CD4-positive, CD25-positive, alpha-beta regulatory T cell (primary cell): ENCODE data around the gene RRBP1. TPM values are rescaled to one million over a fixed set of nuclear protein-coding genes. Genes with fewer than 3 reads are reported as not detected.

Experiments
- ATAC-seq, 2 donors: fragments of 150-1000 bp; cut with Tn5 transposase; one replicate each; pipeline ENCODE4 v1.10.0; 2021; ENCODE audit warnings: low read depth in 2 of 2, moderate number of reproducible peaks in 2 of 2, moderate library complexity in 1 of 2
- DNase-seq, 3 donors: peaks; one replicate each; pipeline versions ENCODE4 v3.0.0 to v3.0.0-alpha.2; 2012 to 2022; ENCODE audit warnings: mixed read lengths in 1 of 3
- H3K27ac ChIP-seq: one replicate; pipeline ENCODE4 v1.7.0; 2013; ENCODE audit warnings: mild to moderate bottlenecking, low read length; ENCODE audit not compliant: insufficient read depth, poor library complexity, severe bottlenecking
- H3K27me3 ChIP-seq: one replicate; pipeline ENCODE4 v1.7.0; 2013; ENCODE audit warnings: low read length; ENCODE audit not compliant: control insufficient read depth, insufficient read depth
- H3K36me3 ChIP-seq: one replicate; pipeline ENCODE4 v1.7.0; 2013; ENCODE audit warnings: mild to moderate bottlenecking, low read length, moderate library complexity; ENCODE audit not compliant: control insufficient read depth, insufficient read depth
- H3K4me1 ChIP-seq: 2 replicates; pipeline ENCODE4 v1.7.0; 2013; ENCODE audit warnings: mild to moderate bottlenecking, low read length; ENCODE audit not compliant: insufficient read depth, control insufficient read depth, poor library complexity, severe bottlenecking
- H3K4me3 ChIP-seq: one replicate; pipeline ENCODE4 v1.7.0; 2013; ENCODE audit warnings: low read depth, mild to moderate bottlenecking, low read length, moderate library complexity
- H3K9me3 ChIP-seq, 2 experiments: 1 replicate in 1 of 2; 2 replicates in 1 of 2; pipeline ENCODE4 v1.7.0; 2013; ENCODE audit warnings: low read length in 2 of 2, mild to moderate bottlenecking in 1 of 2, moderate library complexity in 1 of 2; ENCODE audit not compliant: control insufficient read depth in 2 of 2
- H3K27ac Mint-ChIP-seq, 3 donors: one replicate each; pipeline ENCODE4 v1.8.0; 2020 to 2022; ENCODE audit warnings: mild to moderate bottlenecking in 3 of 3, mixed read lengths in 3 of 3, moderate library complexity in 2 of 3
- H3K27me3 Mint-ChIP-seq: one replicate; pipeline ENCODE4 v1.8.0; 2022; ENCODE audit warnings: mild to moderate bottlenecking, mixed read lengths
- H3K36me3 Mint-ChIP-seq: one replicate; pipeline ENCODE4 v1.8.0; 2020; ENCODE audit warnings: mixed read lengths
- H3K4me1 Mint-ChIP-seq, 4 donors: one replicate each; pipeline ENCODE4 v1.8.0; 2020 to 2022; ENCODE audit warnings: mixed read lengths in 4 of 4, mild to moderate bottlenecking in 1 of 4
- H3K4me3 Mint-ChIP-seq, 4 donors: one replicate each; pipeline ENCODE4 v1.8.0; 2020 to 2022; ENCODE audit warnings: mild to moderate bottlenecking in 4 of 4, mixed read lengths in 4 of 4, moderate library complexity in 3 of 4
- H3K9me3 Mint-ChIP-seq, 7 donors: one replicate each; pipeline ENCODE4 v1.8.0; 2020 to 2022; ENCODE audit warnings: mixed read lengths in 7 of 7, mild to moderate bottlenecking in 3 of 7, moderate library complexity in 2 of 7
- polyA plus RNA-seq, 4 donors: library from polyadenylated mRNA; unstranded; fragments of 300-500 nt; fragmentation: Illumina TruSeq; gene quantifications; one replicate each; pipeline ENCODE4 v1.2.3, GENCODE V29; 2021
- total RNA-seq: library from RNA; stranded (reverse); gene quantifications from one replicate; pipeline ENCODE4 v1.2.3, GENCODE V29; 2022

RRBP1 gene
- total and polyA plus RNA-seq, 5 donors from 2014 or later, result 0.60 to 33.6 (median 1.8) TPM

DNA sequence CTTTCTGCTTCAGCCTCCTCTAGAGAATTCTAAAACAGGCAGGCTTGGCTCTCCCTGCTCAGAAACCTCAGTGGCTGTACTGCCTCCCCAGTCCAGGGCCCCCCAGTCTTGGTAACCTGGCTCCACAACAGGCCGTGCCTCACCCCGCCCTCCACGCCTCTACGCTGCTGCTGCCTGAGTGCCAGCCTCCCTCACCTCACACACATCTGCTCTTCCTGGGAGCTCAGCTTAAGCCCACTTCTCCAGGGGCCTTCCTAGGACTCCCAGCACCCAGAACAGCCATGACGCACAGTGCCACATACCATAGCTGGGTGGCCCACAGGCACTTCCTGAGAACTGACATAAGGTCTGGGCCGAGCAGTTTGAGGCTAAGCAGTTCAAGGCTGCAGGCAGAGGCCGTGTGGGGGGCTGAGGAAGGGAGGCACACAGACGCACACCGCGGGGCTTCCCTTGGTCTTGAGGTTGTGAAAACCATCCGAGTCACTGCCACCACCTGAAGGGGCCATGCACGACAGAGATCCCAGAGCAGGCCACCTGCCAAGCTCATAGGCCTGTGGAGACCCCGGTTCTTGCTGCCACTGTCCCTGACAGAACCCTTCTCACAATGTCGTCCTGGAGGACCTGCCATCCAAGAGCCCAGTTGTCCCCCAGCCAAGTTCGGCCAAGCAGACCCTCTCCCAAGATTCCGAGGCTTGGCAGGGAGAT is 69.6 kb downstream of the RRBP1 start:
- H3K4me1 ChIP-seq, result peaks cover 37% of the 10 kb centered on the region
- Mint-ChIP-seq H3K27me3 (no peaks in the 10 kb centered on the region), H3K4me1 (peaks cover 4 to 40% (median 20%) of the 10 kb centered on the region in 4 donors), H3K9me3 (no peaks in the 10 kb centered on the region), H3K36me3 (peaks cover 6% of the 10 kb centered on the region), H3K4me3 (peak overlapping the region; percentile 29 to 87 (median 60)), H3K27ac (peak overlapping the region; percentile 95 to 100 (median 98))
- H3K9me3 ChIP-seq, result no peaks in the 10 kb centered on the region
- DNase-seq (peak in 1 of 3 donors; percentile 35), ATAC-seq (peak in 1 of 2 donors; percentile 20)
- H3K4me3 ChIP-seq, result no peak overlapping the region
- H3K27ac ChIP-seq, result peak overlapping the region; percentile 49
- H3K36me3 ChIP-seq, result no peaks in the 10 kb centered on the region
- H3K27me3 ChIP-seq, result no peaks in the 10 kb centered on the region

DNA sequence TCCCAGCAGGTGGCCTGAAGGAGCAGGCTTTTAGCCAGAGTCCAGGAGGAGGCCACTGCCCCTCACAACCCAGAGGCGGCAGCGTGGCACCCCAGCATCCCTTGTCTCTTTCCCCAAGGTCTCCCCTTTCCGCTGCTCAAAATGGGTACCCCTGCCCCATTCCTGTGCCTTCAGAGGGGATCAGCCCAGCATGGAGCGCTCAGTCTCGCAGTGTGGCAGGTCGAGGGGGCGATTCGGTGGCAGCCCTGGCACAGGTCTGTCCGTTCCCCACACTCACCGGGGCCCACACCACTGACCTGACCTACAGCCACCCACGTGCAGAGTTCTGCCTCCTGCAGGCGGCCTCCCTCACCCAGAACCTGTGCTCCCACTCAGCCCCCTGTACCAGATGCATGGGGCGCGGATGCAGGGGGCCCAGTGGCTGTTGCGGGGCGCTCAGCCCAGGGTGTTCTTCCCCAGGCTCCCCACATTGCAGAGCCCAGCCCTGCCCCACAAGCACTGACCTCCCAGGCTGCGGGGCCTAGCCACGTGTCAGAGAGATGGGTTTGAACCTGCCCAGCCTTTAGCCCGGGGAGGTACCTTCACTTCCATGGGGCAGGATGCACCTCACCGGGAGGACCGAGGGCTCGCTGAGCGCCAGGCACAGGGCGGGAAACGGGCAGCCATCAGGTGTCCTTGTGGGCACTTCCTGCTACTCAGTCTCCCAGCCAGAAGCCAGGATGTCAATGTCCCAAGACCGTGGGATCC is 70.3 kb downstream of the RRBP1 start:
- DNase-seq (no peak), ATAC-seq (no peak)
- no peaks in the 10 kb centered on the region for H3K27me3 Mint-ChIP-seq
- Histone ChIP-seq H3K4me3 (no peak overlapping the region), H3K9me3 (no peaks in the 10 kb centered on the region), H3K27ac (peak overlapping the region; percentile 66), H3K36me3 (peaks cover 3% of the 10 kb centered on the region), H3K27me3 (no peaks in the 10 kb centered on the region), H3K4me1 (peaks cover 37% of the 10 kb centered on the region)
- H3K36me3 Mint-ChIP-seq, result peaks cover 6% of the 10 kb centered on the region
- H3K4me3 Mint-ChIP-seq, result peak overlapping the region in 1 of 4 donors; percentile 11
- H3K4me1 Mint-ChIP-seq, result peaks cover 4 to 40% (median 20%) of the 10 kb centered on the region in 4 donors
- no peaks in the 10 kb centered on the region for H3K9me3 Mint-ChIP-seq
- H3K27ac Mint-ChIP-seq, result peak overlapping the region; percentile 95 to 100 (median 98)

DNA sequence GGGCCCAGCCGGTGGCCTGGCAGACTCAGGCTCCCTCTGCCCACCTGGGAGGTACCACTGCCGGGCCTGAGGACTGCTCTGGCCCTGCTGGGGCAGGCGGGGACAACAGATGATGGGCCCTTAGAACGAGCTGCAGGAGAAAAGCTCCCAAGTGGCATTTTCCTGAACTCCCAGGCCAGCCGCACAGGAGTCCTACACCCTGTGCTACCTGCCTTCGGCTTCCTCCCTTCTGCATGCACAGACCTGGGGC is 70.8 kb downstream of the RRBP1 start:
- no peak for ATAC-seq
- H3K27me3 ChIP-seq, result no peaks in the 10 kb centered on the region
- H3K36me3 ChIP-seq, result peaks cover 8% of the 10 kb centered on the region
- Mint-ChIP-seq H3K4me3 (peak overlapping the region in 1 of 4 donors; percentile 11), H3K36me3 (peaks cover 6% of the 10 kb centered on the region), H3K27me3 (no peaks in the 10 kb centered on the region), H3K4me1 (peaks cover 4 to 40% (median 20%) of the 10 kb centered on the region in 4 donors), H3K27ac (peak overlapping the region; percentile 36 to 95 (median 87)), H3K9me3 (no peaks in the 10 kb centered on the region)
- peak overlapping the region; percentile 66 for H3K27ac ChIP-seq
- no peaks in the 10 kb centered on the region for H3K9me3 ChIP-seq
- H3K4me3 ChIP-seq, result no peak overlapping the region
- H3K4me1 ChIP-seq, result peaks cover 37% of the 10 kb centered on the region
- DNase-seq, result peak in 1 of 3 donors; percentile 29

DNA sequence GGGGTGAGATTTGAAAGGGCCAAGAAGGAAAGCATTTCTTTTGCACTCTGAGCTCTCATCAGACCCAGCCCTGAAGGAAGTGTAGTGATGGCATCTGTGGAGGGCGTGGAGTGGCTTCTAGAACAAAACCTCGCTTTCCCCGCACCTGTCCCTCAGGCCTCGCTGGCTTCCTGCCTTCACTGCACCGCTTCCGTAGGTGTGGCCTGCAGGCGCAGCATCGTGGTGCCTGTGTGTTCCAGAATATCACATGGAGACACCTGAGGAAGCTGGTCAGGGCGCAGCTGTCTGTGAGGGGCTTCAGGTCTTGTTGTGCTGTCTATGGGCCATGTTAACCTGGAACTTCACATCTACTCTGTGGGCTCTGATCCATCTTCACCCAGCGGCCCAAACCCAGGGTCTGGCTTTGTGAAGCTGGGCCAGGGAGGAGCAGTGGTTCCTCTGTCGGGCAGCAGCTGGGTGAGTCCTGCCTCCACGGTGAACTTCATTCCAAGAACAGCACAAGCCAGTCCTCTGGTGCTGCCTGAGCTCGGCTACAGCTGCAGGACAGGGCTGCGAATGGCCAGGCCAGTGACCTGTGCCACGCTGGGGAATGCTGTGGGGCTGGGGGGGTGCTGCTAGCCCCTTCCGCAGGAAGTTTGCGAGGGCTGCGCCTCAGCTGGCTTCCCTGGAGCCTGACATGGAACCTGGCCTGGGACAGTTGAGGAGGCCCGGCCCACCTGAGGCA is 71.3 kb downstream of the RRBP1 start:
- H3K27ac Mint-ChIP-seq, result peak overlapping the region; percentile 87 to 95 (median 89)
- Histone ChIP-seq H3K27me3 (no peaks in the 10 kb centered on the region), H3K36me3 (peaks cover 11% of the 10 kb centered on the region), H3K27ac (peak overlapping the region; percentile 66), H3K4me3 (peak overlapping the region; percentile 55), H3K9me3 (no peaks in the 10 kb centered on the region), H3K4me1 (peaks cover 37% of the 10 kb centered on the region)
- ATAC-seq (peak; percentile 91), DNase-seq (peak in 2 of 3 donors; percentile 74 to 91)
- no peaks in the 10 kb centered on the region for H3K9me3 Mint-ChIP-seq
- peaks cover 6% of the 10 kb centered on the region for H3K36me3 Mint-ChIP-seq
- peak overlapping the region; percentile 7 to 77 (median 65) for H3K4me3 Mint-ChIP-seq
- H3K27me3 Mint-ChIP-seq, result no peaks in the 10 kb centered on the region
- H3K4me1 Mint-ChIP-seq, result peaks cover 4 to 40% (median 20%) of the 10 kb centered on the region in 4 donors

DNA sequence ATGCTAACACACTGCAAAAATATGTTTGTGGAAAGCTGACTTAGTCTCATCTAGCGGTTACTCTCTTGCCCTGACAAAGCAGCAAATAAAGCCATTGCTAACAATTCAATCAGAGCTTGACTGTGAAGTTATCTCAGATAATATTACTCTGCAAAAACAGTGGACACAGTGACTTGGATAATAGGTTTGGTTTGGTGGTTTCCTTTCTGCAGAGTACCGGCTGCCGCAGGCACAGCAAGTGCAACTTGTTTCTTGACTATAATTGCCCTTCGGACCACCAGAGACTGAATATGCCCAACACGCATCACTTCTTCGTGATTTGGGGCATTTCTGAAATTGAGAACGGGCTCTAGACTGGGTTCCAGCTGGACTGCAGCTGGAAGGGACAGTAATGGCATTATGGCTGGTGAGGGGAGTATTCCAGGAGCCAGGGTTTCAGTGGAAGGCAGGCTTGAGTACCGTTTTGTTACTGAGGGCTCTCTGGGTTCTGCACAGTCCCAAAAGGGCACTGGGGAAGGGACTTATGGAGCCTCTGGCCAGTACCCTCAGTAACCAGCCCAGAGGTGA is 72.1 kb downstream of the RRBP1 start:
- Mint-ChIP-seq H3K27me3 (no peaks in the 10 kb centered on the region), H3K4me1 (peaks cover 4 to 40% (median 20%) of the 10 kb centered on the region in 4 donors), H3K9me3 (no peaks in the 10 kb centered on the region), H3K4me3 (peak overlapping the region in 2 of 4 donors; percentile 66 to 77), H3K27ac (peak overlapping the region; percentile 87 to 95 (median 89)), H3K36me3 (peaks cover 6% of the 10 kb centered on the region)
- Histone ChIP-seq H3K36me3 (peaks cover 17% of the 10 kb centered on the region), H3K4me1 (peaks cover 37% of the 10 kb centered on the region), H3K4me3 (peak overlapping the region; percentile 55), H3K9me3 (no peaks in the 10 kb centered on the region), H3K27me3 (no peaks in the 10 kb centered on the region), H3K27ac (peak overlapping the region; percentile 66)
- ATAC-seq (no peak), DNase-seq (no peak)

DNA sequence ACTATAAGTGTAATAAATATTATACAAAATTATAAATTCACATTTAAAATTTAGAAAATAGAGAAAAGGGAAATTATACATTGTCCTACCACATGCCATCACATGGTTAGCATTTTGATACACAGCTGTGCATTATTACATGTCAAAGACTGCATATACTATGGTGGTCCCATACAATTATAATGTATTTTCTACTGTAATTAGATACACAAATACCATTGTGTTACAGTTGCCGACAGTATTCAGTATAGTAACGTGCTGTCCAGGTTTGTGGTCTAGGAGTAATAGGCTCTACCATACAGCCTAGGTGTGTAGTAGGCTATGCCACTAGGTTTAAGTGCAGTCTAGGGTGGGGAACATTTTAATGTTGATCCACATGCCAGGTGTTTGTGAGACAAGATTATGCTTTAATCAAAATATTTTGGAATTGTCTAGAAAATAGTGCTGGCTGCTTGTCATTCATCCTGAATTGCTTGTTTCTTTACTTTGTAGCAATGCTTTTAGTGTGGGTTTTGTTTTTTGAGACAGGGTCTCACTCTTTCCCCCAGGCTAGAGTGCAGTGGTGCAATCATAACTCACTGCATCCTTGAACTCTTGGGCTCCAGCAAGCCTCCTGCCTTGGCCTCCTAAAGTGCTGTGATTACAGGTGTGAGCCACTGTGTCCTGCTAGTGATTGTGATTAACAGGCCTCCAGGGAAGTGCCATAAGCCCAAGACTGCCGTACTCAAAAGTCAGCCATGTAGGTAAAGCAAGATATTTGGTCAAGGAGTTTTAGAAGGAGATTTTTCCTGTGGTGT is 73.1 kb downstream of the RRBP1 start:
- Mint-ChIP-seq H3K9me3 (no peaks in the 10 kb centered on the region), H3K4me1 (peaks cover 4 to 39% (median 20%) of the 10 kb centered on the region in 4 donors), H3K27ac (peak overlapping the region; percentile 87 to 95 (median 89)), H3K27me3 (no peaks in the 10 kb centered on the region), H3K4me3 (no peak overlapping the region), H3K36me3 (peaks cover 12% of the 10 kb centered on the region)
- H3K4me3 ChIP-seq, result no peak overlapping the region
- peaks cover 37% of the 10 kb centered on the region for H3K4me1 ChIP-seq
- H3K27ac ChIP-seq, result peak overlapping the region; percentile 66
- no peaks in the 10 kb centered on the region for H3K9me3 ChIP-seq
- ATAC-seq (no peak), DNase-seq (no peak)
- H3K27me3 ChIP-seq, result no peaks in the 10 kb centered on the region
- H3K36me3 ChIP-seq, result peaks cover 18% of the 10 kb centered on the region

DNA sequence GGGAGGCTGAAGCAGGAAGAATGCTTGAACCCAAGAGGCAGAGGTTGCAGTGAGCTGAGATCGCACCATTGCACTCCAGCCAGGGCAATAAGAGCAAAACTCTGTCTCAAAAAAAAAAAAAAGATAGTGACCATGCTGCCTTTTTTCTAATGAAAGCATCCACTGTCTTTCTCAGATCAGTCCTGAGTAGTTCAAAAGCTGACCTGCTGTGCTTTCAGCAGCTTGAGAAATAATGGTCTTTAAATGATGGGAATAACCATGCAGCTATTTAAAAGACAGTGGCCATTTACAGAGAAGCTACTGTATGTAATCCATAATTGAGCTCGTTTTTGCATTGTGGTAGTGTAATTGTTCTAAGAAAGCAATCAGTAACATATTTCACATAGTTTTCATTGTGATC is 76.0 kb downstream of the RRBP1 start:
- Histone ChIP-seq H3K27ac (no peak overlapping the region), H3K36me3 (peaks cover 35% of the 10 kb centered on the region), H3K4me3 (no peak overlapping the region), H3K4me1 (peaks cover 18% of the 10 kb centered on the region), H3K27me3 (no peaks in the 10 kb centered on the region), H3K9me3 (no peaks in the 10 kb centered on the region)
- ATAC-seq, result no peak
- Mint-ChIP-seq H3K27me3 (no peaks in the 10 kb centered on the region), H3K4me1 (peaks cover 4 to 22% (median 16%) of the 10 kb centered on the region in 4 donors), H3K9me3 (no peaks in the 10 kb centered on the region), H3K4me3 (no peak overlapping the region), H3K27ac (no peak overlapping the region), H3K36me3 (peaks cover 13% of the 10 kb centered on the region)
- no peak for DNase-seq
